H1 (cell line): ENCODE measurements around the gene ZFP90.

Experiments
- CEBPB ChIP-seq: IDR thresholded peaks from 2 replicates; pipeline ENCODE4 v1.6.1; 2012; ENCODE audit warnings: low read depth, low read length
- KDM5A ChIP-seq: fragments of 200-600 bp; IDR thresholded peaks from 2 replicates; pipeline ENCODE4 v1.7.1; 2012; ENCODE audit warnings: mild to moderate bottlenecking, low read length, inconsistent platforms, mixed read lengths
- NANOG ChIP-seq: IDR thresholded peaks from 2 replicates; pipeline ENCODE4 v1.6.1; 2011; ENCODE audit warnings: low read length, low read depth, mild to moderate bottlenecking, inconsistent platforms; ENCODE audit not compliant: insufficient read depth, poor library complexity, severe bottlenecking
- POLR2A ChIP-seq, 2 experiments: IDR thresholded peaks; 1 replicate in 1 of 2; 2 replicates in 1 of 2; pipeline ENCODE4 v1.6.1; 2011; ENCODE audit warnings: low read depth in 2 of 2, low read length in 2 of 2, mild to moderate bottlenecking in 2 of 2; ENCODE audit errors: control extremely low read depth in 1 of 2
- POLR2AphosphoS5 ChIP-seq: IDR thresholded peaks from 2 replicates; pipeline ENCODE4 v1.6.1; 2011; ENCODE audit warnings: low read depth, low read length
- RAD21 ChIP-seq, 2 experiments: IDR thresholded peaks in 1 of 2; conservative IDR thresholded peaks in 1 of 2; 2 replicates each; pipeline ENCODE4 v1.6.1; 2011; ENCODE audit warnings: low read depth in 2 of 2, low read length in 2 of 2, improper control_type of control experiment in 1 of 2, inconsistent platforms in 1 of 2, mild to moderate bottlenecking in 1 of 2, moderate library complexity in 1 of 2
- RFX5 ChIP-seq: IDR thresholded peaks from 2 replicates; pipeline ENCODE4 v1.6.1; 2011; ENCODE audit warnings: low read depth, low read length, improper control_type of control experiment, borderline replicate concordance
- TF ChIP-seq, protein P1 (sequence below): IDR thresholded peaks from 2 replicates; pipeline ENCODE4 v1.6.1; 2012; ENCODE audit warnings: low read length, inconsistent platforms
- TF ChIP-seq, protein P2 (sequence below), 3 experiments: IDR thresholded peaks; 1 replicate in 2 of 3; 2 replicates in 1 of 3; pipeline versions ENCODE4 v1.5.1 to v1.6.1; 2011; ENCODE audit warnings: low read length in 3 of 3, mild to moderate bottlenecking in 3 of 3, inconsistent platforms in 2 of 3, low read depth in 1 of 3, moderate library complexity in 1 of 3; ENCODE audit not compliant: insufficient read depth in 1 of 3; ENCODE audit errors: control extremely low read depth in 1 of 3

DNA sequence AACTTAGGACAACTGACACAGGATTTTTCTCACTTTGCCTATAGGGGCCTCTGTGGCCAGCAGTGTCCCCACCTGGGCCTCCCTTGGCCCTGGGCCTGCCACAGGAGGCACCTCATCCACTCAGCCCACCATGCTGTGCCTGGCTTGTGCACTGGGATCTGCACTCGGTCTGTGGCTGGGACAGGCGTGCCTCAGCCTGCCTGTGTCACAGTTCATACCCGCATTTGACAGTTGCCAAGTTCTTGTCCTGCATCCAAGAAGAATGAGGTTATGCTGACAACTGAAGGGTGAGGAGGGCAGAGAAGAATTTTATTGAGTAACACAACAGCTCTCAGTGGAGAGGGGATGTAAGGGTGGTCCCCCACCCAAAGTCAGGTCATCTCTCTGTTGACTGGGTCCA, 36.0 kb downstream of the ZFP90 start:
- TF ChIP-seq POLR2AphosphoS5 (no peak), POLR2A (IDR thresholded peaks at IDR 0.05; ENCODE audit: control extremely low read depth in 1 of 2, low read depth in 2 of 2, low read length in 2 of 2) (no peak), KDM5A (no peak), RAD21 (IDR thresholded peaks at IDR 0.05 in 1 of 2, conservative IDR thresholded peaks at IDR 0.05 in 1 of 2; ENCODE audit: low read depth in 2 of 2, low read length in 2 of 2) (no peak), CEBPB (no peak), NANOG (no peak), RFX5 (no peak)
- TF ChIP-seq, protein P1, sequence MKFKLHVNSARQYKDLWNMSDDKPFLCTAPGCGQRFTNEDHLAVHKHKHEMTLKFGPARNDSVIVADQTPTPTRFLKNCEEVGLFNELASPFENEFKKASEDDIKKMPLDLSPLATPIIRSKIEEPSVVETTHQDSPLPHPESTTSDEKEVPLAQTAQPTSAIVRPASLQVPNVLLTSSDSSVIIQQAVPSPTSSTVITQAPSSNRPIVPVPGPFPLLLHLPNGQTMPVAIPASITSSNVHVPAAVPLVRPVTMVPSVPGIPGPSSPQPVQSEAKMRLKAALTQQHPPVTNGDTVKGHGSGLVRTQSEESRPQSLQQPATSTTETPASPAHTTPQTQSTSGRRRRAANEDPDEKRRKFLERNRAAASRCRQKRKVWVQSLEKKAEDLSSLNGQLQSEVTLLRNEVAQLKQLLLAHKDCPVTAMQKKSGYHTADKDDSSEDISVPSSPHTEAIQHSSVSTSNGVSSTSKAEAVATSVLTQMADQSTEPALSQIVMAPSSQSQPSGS: no peak
- TF ChIP-seq, protein P2, sequence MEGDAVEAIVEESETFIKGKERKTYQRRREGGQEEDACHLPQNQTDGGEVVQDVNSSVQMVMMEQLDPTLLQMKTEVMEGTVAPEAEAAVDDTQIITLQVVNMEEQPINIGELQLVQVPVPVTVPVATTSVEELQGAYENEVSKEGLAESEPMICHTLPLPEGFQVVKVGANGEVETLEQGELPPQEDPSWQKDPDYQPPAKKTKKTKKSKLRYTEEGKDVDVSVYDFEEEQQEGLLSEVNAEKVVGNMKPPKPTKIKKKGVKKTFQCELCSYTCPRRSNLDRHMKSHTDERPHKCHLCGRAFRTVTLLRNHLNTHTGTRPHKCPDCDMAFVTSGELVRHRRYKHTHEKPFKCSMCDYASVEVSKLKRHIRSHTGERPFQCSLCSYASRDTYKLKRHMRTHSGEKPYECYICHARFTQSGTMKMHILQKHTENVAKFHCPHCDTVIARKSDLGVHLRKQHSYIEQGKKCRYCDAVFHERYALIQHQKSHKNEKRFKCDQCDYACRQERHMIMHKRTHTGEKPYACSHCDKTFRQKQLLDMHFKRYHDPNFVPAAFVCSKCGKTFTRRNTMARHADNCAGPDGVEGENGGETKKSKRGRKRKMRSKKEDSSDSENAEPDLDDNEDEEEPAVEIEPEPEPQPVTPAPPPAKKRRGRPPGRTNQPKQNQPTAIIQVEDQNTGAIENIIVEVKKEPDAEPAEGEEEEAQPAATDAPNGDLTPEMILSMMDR (IDR thresholded peaks at IDR 0.05; ENCODE audit: control extremely low read depth in 1 of 3, insufficient read depth in 1 of 3, low read depth in 1 of 3, low read length in 3 of 3): no peak
